SK-N-SH (cell line): ENCODE results near the gene KMT2B.

ENCODE experiments used
- CTCF ChIP-seq: fragments of 200-600 bp; sonication (generic); IDR thresholded peaks from 2 replicates; pipeline ENCODE4 v1.6.1; 2017; ENCODE audit warnings: antibody characterized with exemption, mild to moderate bottlenecking, moderate library complexity
- GABPA ChIP-seq: IDR thresholded peaks from 2 replicates; pipeline ENCODE4 v1.4.0; 2012; ENCODE audit warnings: low read depth, mild to moderate bottlenecking
- PBX3 ChIP-seq: IDR thresholded peaks from 2 replicates; pipeline ENCODE4; 2012
- TAF1 ChIP-seq: IDR thresholded peaks from 2 replicates; pipeline ENCODE4 v1.6.1; 2012; ENCODE audit warnings: low read depth, mild to moderate bottlenecking, low read length, moderate library complexity, borderline replicate concordance
- YY1 ChIP-seq: IDR thresholded peaks from 2 replicates; pipeline ENCODE4 v1.4.0; 2012; ENCODE audit warnings: low read depth, mild to moderate bottlenecking

GRCh38 chr19:35777961-35778360, 60.2 kb downstream of the KMT2B start:
- TF ChIP-seq TAF1 (no peak), YY1 (no peak), CTCF (no peak), PBX3 (no peak), GABPA (no peak)
